Measurements from ENCODE around the gene CDHR2. TPM values are rescaled to one million over a fixed set of nuclear protein-coding genes. Genes with fewer than 3 reads are reported as not detected.
A peak's percentile ranks its signal among the peaks of the same experiment; 100 is the strongest.

CDHR2 gene
- total and polyA plus RNA-seq, 2 of the 13 experiments (the other 11 are each of a cell fraction or from before 2014, with no cell fraction given), result 17.9 to 20.9 TPM

DNA sequence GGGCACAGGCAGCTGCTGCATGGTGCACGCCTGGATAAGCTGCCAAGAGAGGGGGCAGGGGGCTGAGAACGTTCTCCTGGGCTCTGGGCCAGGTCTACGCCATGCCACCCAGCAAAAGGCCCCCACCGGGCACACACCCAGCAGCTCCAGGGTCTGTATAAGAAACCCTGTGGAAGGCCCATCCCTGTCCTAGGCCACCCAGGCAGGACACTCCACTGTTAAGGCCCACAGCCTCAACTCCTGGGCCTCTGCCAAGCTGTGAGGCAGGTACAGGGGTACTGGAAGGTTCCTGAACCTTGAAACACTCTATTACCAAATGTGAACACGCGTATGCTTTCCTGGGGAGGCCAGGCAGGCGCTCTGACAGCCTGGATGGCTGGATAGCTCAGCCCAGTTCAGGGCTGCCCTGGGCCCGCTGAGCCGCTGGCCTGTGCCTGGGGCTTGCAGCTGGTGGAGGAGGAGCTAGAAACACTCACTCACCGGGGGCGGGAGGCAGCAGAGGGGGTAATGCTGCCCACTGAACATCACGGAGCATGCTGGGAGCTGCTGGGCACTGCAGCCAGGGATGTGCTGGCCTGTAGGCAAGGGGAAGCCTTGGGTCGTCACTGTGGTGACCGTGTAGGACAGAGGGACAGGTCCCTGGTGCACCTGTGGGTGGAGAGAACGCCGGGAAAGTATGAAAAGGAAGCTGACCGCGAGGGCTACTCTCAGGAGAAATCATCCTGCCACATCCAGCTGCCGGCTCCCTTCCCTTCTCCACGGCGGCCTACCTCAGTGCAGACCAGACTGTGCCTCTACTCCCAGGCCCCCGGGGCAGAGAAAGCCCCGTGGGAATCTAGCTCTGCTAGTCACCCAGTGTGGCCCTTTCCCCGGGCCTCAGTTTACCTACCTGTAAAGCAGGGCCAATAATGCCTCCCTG is 17.9 kb upstream of the CDHR2 start:
- FAIRE-seq, result no peak
- Histone ChIP-seq H3K9ac (ENCODE audit: insufficient read depth, low read depth, low read length) (no peak overlapping the region), H3K79me2 (ENCODE audit: insufficient read depth, low read length) (peaks cover 36% of the 10 kb centered on the region), H3K27me3 (ENCODE audit: control insufficient read depth in 1 of 2, insufficient read depth in 2 of 2, low read length in 2 of 2) (no peaks in the 10 kb centered on the region; a peak in 1 of 5 replicates), H3K4me1 (ENCODE audit: insufficient read depth, low read length) (peaks cover 25% of the 10 kb centered on the region), H3K4me2 (ENCODE audit: low read depth, low read length) (no peak overlapping the region), H3K36me3 (replicated peaks in 1 of 2; ENCODE audit: control insufficient read depth in 1 of 2, insufficient read depth in 2 of 2, low read length in 2 of 2) (peaks cover 25 to 50% of the 10 kb centered on the region in 2 experiments), H3K9me3 (ENCODE audit: low read length) (no peaks in the 10 kb centered on the region), H4K20me1 (ENCODE audit: insufficient read depth, low read length) (peaks cover 33% of the 10 kb centered on the region), H3K4me3 (replicated peaks in 1 of 3; ENCODE audit: insufficient read depth in 1 of 3, low read depth in 2 of 3, low read length in 3 of 3) (no peak overlapping the region), H3K27ac (ENCODE audit: extremely low read length, insufficient read depth, low read length) (no peak overlapping the region), H2AFZ (ENCODE audit: low read length) (no peak overlapping the region)
- intact Hi-C loops (cut with micrococcal nuclease; ENCODE audit: unreplicated experiment) (no loop called here), in situ Hi-C loops (cut with HindIII; ENCODE audit: extremely low pct_ligation_motif_present, low pct_unique_long_range_greater_than_20kb) (loop anchor here (25.0 kb wide), 1 partner anchor 831 kb away; the partner anchor contains the start of genes LMAN2 and RGS14)
- 96% methylated on average over 18 of the region's 24 CpGs for WGBS (ENCODE audit: low lambda C conversion rate)
- no peak for ATAC-seq
- TF ChIP-seq GATAD1 (CRISPR knock-in tag; IDR thresholded peaks at IDR 0.05) (no peak), ZBTB33 (CRISPR knock-in tag; IDR thresholded peaks at IDR 0.05) (0 out of 2 replicates have a peak, but pooled peaks have one; percentile 28), NONO (IDR thresholded peaks at IDR 0.05) (no peak), NONO (CRISPR knock-in tag; conservative IDR thresholded peaks at IDR 0.05) (no peak), TGIF2 (CRISPR knock-in tag; IDR thresholded peaks at IDR 0.05) (no peak), MAF1 (CRISPR knock-in tag; IDR thresholded peaks at IDR 0.05; ENCODE audit: borderline replicate concordance) (no peak), HNRNPH1 (optimal IDR thresholded peaks at IDR 0.05; ENCODE audit: low read depth, low read length) (no peak), HMG20A (CRISPR knock-in tag; IDR thresholded peaks at IDR 0.05; ENCODE audit: borderline replicate concordance) (no peak), CSRNP2 (CRISPR knock-in tag; conservative IDR thresholded peaks at IDR 0.05; ENCODE audit: low read depth) (no peak), ZXDC (CRISPR knock-in tag; IDR thresholded peaks at IDR 0.05) (no peak), AGO2 (optimal IDR thresholded peaks at IDR 0.05; ENCODE audit: low read depth, low read length) (peak; percentile 7), ZNF326 (CRISPR knock-in tag; IDR thresholded peaks at IDR 0.05; ENCODE audit: borderline replicate concordance) (no peak), RBM22 (optimal IDR thresholded peaks at IDR 0.05; ENCODE audit: low read length) (peak; percentile 13), MED13 (CRISPR knock-in tag; IDR thresholded peaks at IDR 0.05) (no peak), ZNF598 (CRISPR knock-in tag; IDR thresholded peaks at IDR 0.05; ENCODE audit: borderline replicate concordance) (no peak), ZNF296 (CRISPR knock-in tag; conservative IDR thresholded peaks at IDR 0.05) (no peak)
- TF ChIP-seq, protein P1, sequence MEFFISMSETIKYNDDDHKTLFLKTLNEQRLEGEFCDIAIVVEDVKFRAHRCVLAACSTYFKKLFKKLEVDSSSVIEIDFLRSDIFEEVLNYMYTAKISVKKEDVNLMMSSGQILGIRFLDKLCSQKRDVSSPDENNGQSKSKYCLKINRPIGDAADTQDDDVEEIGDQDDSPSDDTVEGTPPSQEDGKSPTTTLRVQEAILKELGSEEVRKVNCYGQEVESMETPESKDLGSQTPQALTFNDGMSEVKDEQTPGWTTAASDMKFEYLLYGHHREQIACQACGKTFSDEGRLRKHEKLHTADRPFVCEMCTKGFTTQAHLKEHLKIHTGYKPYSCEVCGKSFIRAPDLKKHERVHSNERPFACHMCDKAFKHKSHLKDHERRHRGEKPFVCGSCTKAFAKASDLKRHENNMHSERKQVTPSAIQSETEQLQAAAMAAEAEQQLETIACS (CRISPR knock-in tag; IDR thresholded peaks at IDR 0.05), result no peak
- no peak for DNase-seq (ENCODE audit: low spot score)
- ChIA-PET CTCF (ENCODE audit: low intra/inter-chr PET ratio, low total read pairs) (no interaction called here), POLR2A (no interaction called here)
- no TSS peak for BruUV-seq (replicated peaks)

Measured in HepG2 (cell line).